NOMO-1 (cell line): Measurements from ENCODE around the gene KRT79.
"Not testable (repeated sequence)": the region's sequence is repeated elsewhere in the genome, so short reads cannot be mapped to it uniquely, and the experiment has no call there.

Experiments
- DNase-seq, 2 experiments: peaks; one replicate each; lab custom pipeline; 2025; ENCODE audit not compliant: unreplicated experiment in 2 of 2; lab: John Stamatoyannopoulos, UW

KRT79 gene

GRCh38 chr12:52807544-52808470 is 26.3 kb downstream of the KRT79 start:
- no peak for DNase-seq

- no peak for DNase-seq
These were observed 27.1 kb downstream of the KRT79 start for GRCh38 chr12:52806821-52807543.

GRCh38 chr12:52806169-52806811 is 27.8 kb downstream of the KRT79 start:
- no peak for DNase-seq

- DNase-seq, result no peak
These were observed 28.4 kb downstream of the KRT79 start for GRCh38 chr12:52805739-52806138.

- no peak for DNase-seq
These were observed 29.1 kb downstream of the KRT79 start for GRCh38 chr12:52805000-52805399.

- no peak for DNase-seq
These were observed 31.7 kb downstream of the KRT79 start for GRCh38 chr12:52802442-52802841.

GRCh38 chr12:52801773-52802172 is 32.3 kb downstream of the KRT79 start:
- DNase-seq, result no peak

- no peak for DNase-seq
These were observed 33.7 kb downstream of the KRT79 start for GRCh38 chr12:52800259-52800917.

GRCh38 chr12:52799505-52800211 is 34.5 kb downstream of the KRT79 start:
- no peak for DNase-seq

- no peak for DNase-seq
These were observed 35.2 kb downstream of the KRT79 start for GRCh38 chr12:52798671-52799504.

- DNase-seq, result no peak
These were observed 36.0 kb downstream of the KRT79 start for GRCh38 chr12:52798003-52798670.

GRCh38 chr12:52797529-52797894 is 36.6 kb downstream of the KRT79 start:
- no peak for DNase-seq

- no peak for DNase-seq
These were observed 37.1 kb downstream of the KRT79 start for GRCh38 chr12:52796839-52797528.

GRCh38 chr12:52796429-52796794 is 37.7 kb downstream of the KRT79 start:
- DNase-seq, result no peak

- no peak for DNase-seq
These were observed 38.2 kb downstream of the KRT79 start, which contains the start of gene KRT3 for GRCh38 chr12:52795694-52796428. Gene KRT3 (minus strand): TSS chr12:52796117. CDS start chr12:52796042, 75 bp downstream.

- DNase-seq, result not testable (repeated sequence)
These were observed 38.8 kb downstream of the KRT79 start for GRCh38 chr12:52795332-52795674.

- no peak for DNase-seq
These were observed 39.4 kb downstream of the KRT79 start for GRCh38 chr12:52794479-52795331.
